ENCODE data around the gene C5.
"Not testable (repeated sequence)": the region's sequence is repeated elsewhere in the genome, so short reads cannot be mapped to it uniquely, and the experiment has no call there.

- not testable (repeated sequence) for TF ChIP-seq CTCF, EZH2phosphoT487 (IDR thresholded peaks at IDR 0.05; ENCODE audit: low read length)
Measured at GRCh38 chr9:120971471-120971870, 78.6 kb downstream of the C5 start.

All from MM.1S (cell line).